Type B pancreatic cell (in vitro differentiated cells): Measurements from ENCODE around the gene FH. TPM values are rescaled to one million over a fixed set of nuclear protein-coding genes. Genes with fewer than 3 reads are reported as not detected.

Experiments used
- DNase-seq: peaks from one replicate; pipeline ENCODE4 v3.0.0; 2021; ENCODE audit warnings: mixed read lengths; ENCODE audit not compliant: unreplicated experiment; ENCODE audit errors: extremely low spot score
- H3K27ac Mint-ChIP-seq: 2 replicates; pipeline ENCODE4 v1.8.0; 2021; ENCODE audit warnings: mild to moderate bottlenecking, mixed read lengths
- H3K27me3 Mint-ChIP-seq: 2 replicates; pipeline ENCODE4 v1.8.0; 2021; ENCODE audit warnings: mixed read lengths
- H3K36me3 Mint-ChIP-seq: 2 replicates; pipeline ENCODE4 v1.8.0; 2021; ENCODE audit warnings: mixed read lengths
- H3K4me1 Mint-ChIP-seq: one replicate; pipeline ENCODE4 v1.8.0; 2021; ENCODE audit warnings: mixed read lengths; ENCODE audit not compliant: unreplicated experiment
- H3K4me3 Mint-ChIP-seq: 2 replicates; pipeline ENCODE4 v1.8.0; 2021; ENCODE audit warnings: mild to moderate bottlenecking, mixed read lengths
- H3K9me3 Mint-ChIP-seq: 2 replicates; pipeline ENCODE4 v1.8.0; 2021; ENCODE audit warnings: mixed read lengths
- total RNA-seq: library from RNA; stranded (reverse); gene quantifications from 2 replicates; pipeline ENCODE4 v1.2.1, GENCODE V29; 2021; ENCODE audit warnings: low replicate concordance
- TF ChIP-seq, protein P1 (sequence below): fragments of 200-600 bp; sonication (generic); conservative IDR thresholded peaks from 2 replicates; pipeline ENCODE4 v1.5.0; 2021; ENCODE audit warnings: antibody characterized with exemption, mild to moderate bottlenecking

Gene FH
- total RNA-seq, 1 donor from 2014 or later, result 84.0 TPM

DNA sequence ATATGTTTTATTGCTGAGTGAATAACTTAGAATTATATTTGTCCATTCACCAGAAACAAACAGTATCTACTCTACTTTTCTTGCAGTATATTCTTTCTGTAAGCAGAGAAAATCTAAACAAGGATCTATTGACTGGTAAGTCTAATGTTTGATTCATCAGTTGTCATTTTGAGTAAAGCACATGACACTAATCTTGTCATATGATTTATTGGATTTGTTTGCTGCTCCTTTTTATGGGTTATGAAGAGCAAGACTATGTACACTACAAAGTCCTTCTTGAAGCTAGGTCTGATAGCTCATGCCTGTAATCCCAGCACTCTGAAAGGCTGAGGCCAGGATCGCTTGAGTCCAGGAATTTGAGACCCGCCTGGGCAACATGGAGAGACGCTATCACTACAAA is 36.0 kb upstream of the FH start:
- Mint-ChIP-seq H3K9me3 (no peaks in the 10 kb centered on the region), H3K27me3 (no peaks in the 10 kb centered on the region)
- no peak for DNase-seq

DNA sequence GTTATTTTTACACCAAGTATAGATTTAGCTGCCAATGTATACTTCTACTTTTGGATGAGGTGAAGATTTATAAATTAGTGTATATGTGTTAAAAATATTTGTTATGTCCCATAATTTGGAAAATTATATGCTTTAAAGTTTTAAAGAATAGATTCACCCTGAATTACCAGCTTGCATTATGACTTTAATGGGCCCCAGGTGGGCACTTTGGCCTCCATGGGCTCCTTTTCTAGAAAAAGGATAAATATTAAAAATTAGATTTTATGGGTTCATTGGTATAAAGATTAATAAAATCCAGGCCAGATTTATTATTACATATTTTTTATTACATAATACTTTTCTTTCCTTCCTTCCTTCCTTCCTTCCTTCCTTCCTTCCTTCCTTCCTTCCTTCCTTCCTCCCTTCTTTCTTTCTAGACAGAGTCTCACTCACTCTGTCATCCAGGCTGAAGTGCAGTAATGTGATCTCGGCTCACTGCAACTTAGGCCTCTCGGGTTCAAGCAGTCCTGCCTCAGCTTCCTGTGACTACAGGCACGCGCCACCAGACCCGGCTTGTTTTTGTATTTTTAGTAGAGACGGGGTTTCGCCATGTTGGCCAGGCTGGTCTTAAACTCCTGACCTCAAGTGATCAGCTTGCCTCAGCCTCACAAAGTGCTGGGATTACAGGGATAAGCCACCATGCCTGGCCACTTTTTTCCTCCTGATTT is 34.5 kb upstream of the FH start:
- Mint-ChIP-seq H3K9me3 (no peaks in the 10 kb centered on the region), H3K27me3 (no peaks in the 10 kb centered on the region), H3K27ac (no peak overlapping the region)

More for the DNA sequence above, 36.0 kb upstream of the FH start:
- no peaks in the 10 kb centered on the region for H3K36me3 Mint-ChIP-seq
- no peak overlapping the region for H3K4me3 Mint-ChIP-seq
- TF ChIP-seq, protein P1, sequence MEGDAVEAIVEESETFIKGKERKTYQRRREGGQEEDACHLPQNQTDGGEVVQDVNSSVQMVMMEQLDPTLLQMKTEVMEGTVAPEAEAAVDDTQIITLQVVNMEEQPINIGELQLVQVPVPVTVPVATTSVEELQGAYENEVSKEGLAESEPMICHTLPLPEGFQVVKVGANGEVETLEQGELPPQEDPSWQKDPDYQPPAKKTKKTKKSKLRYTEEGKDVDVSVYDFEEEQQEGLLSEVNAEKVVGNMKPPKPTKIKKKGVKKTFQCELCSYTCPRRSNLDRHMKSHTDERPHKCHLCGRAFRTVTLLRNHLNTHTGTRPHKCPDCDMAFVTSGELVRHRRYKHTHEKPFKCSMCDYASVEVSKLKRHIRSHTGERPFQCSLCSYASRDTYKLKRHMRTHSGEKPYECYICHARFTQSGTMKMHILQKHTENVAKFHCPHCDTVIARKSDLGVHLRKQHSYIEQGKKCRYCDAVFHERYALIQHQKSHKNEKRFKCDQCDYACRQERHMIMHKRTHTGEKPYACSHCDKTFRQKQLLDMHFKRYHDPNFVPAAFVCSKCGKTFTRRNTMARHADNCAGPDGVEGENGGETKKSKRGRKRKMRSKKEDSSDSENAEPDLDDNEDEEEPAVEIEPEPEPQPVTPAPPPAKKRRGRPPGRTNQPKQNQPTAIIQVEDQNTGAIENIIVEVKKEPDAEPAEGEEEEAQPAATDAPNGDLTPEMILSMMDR, result no peak
- no peaks in the 10 kb centered on the region for H3K4me1 Mint-ChIP-seq
- H3K27ac Mint-ChIP-seq, result no peak overlapping the region

DNA sequence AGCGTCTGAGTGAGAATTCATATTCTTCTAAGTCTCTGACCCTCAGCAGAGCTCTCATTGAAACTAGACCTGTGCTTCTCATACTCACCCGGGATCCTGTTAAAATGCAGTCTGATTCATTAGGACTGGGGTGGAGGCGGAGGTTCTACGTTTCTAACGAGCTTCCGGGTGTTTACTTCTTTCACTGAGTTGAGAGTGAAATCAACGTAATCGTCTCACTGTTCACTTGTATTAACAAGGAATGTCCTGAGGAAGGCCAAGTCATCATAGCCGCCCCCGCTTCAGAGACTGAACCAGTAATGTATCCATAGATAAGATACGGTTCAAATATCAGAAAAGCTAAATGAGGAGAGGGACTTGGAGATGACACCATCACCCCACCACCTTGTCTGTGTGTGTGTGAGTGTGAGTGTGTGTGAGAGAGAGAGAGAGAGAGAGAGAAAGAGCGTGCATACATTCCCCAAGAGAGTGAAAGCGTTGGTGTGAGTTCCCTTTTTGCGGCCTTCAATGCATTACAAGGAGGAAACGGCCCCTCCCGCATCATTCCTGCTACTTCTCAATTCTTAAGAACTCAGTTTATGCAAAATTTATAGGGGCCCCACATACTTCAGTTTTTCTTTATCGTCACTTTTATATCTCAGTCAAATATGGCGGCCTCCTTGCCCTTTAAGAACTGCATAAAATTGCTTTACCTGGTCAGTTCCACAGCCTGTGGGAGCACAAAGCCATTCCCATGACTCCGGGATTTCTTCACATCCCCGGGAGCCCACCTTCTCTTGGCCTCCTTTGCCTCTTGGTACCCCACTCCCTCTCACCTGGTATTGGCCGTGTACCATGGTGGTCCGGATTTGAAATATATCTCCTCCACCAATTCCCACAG is 32.4 kb upstream of the FH start:
- H3K36me3 Mint-ChIP-seq, result no peaks in the 10 kb centered on the region
- no peaks in the 10 kb centered on the region for H3K4me1 Mint-ChIP-seq
- no peak for DNase-seq
- no peaks in the 10 kb centered on the region for H3K27me3 Mint-ChIP-seq
- H3K27ac Mint-ChIP-seq, result no peak overlapping the region
- TF ChIP-seq, protein P1, result no peak
- H3K4me3 Mint-ChIP-seq, result no peak overlapping the region
- no peaks in the 10 kb centered on the region for H3K9me3 Mint-ChIP-seq

More for the DNA sequence above, 34.5 kb upstream of the FH start:
- no peak for DNase-seq
- H3K4me3 Mint-ChIP-seq, result no peak overlapping the region
- no peaks in the 10 kb centered on the region for H3K36me3 Mint-ChIP-seq
- H3K4me1 Mint-ChIP-seq, result no peaks in the 10 kb centered on the region
- TF ChIP-seq, protein P1, result no peak

DNA sequence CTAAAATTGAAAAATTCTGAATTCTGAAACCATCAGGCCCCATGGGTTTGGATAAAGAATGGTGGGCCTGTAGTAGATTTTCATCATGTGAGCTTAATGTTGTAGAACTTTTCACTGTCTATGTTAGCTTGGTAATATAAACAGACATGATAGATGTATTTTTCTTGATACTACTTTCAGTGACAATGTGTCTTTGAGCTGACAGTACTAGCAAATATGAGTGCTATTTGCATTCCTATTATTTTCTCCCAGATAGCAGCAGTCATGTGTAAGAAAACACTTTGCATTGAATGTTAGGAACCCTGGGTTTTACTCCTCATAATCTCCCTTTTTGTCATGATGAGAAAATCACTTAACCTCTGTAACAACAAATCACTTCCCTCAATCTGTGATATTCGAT is 30.8 kb upstream of the FH start:
- Mint-ChIP-seq H3K36me3 (no peaks in the 10 kb centered on the region), H3K4me1 (no peaks in the 10 kb centered on the region), H3K27ac (no peak overlapping the region), H3K4me3 (no peak overlapping the region), H3K27me3 (no peaks in the 10 kb centered on the region), H3K9me3 (no peaks in the 10 kb centered on the region)
- DNase-seq, result no peak
- TF ChIP-seq, protein P1, result no peak

DNA sequence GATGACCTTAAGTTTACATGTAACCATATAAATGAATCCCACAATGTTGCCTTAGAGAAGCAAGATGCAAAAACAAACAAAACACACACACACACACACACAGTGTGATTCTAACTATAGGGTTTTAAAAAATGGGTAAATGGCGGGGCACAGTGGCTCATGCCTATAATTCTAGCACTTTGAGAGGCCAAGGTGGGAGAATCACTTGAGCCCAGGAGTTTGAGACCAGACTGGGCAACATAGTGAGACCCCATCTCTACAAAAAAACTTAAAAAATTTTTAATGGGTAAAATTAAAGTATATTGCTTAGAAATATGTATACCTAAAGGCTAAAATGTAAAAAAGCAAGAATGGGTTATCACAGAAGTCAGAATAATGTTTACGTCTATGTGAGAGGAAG is 28.5 kb upstream of the FH start:
- H3K4me3 Mint-ChIP-seq, result no peak overlapping the region
- no peaks in the 10 kb centered on the region for H3K36me3 Mint-ChIP-seq
- TF ChIP-seq, protein P1, result no peak
- no peak for DNase-seq
- H3K4me1 Mint-ChIP-seq, result no peaks in the 10 kb centered on the region
- no peak overlapping the region for H3K27ac Mint-ChIP-seq
- no peaks in the 10 kb centered on the region for H3K9me3 Mint-ChIP-seq
- H3K27me3 Mint-ChIP-seq, result no peaks in the 10 kb centered on the region
